HG03460 (cell line): ENCODE data around the gene TF.

ENCODE experiments used
- ATAC-seq: cut with Tn5 transposase; IDR thresholded peaks from one replicate; pipeline ENCODE4 v1.9.1; 2021; ENCODE audit not compliant: unreplicated experiment

Gene TF

DNA sequence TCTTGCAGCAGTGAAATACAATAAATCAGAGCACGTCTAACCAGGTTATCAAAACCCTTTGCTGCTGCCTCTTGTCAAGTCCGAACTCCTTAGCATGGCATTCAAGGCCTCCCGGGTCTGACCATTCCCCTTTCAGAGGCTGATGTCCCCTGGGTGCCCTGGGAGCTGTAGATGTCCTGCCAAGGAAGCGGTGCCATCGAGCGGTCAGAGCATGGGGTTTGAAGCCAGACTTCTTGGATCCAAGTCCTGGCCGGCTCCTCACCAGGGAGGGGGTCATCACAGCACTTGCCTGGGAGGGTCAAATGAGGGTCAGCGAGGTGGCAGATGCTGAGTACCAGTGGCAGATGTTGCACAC, 496 bp downstream of the TF start:
- ATAC-seq: no peak

DNA sequence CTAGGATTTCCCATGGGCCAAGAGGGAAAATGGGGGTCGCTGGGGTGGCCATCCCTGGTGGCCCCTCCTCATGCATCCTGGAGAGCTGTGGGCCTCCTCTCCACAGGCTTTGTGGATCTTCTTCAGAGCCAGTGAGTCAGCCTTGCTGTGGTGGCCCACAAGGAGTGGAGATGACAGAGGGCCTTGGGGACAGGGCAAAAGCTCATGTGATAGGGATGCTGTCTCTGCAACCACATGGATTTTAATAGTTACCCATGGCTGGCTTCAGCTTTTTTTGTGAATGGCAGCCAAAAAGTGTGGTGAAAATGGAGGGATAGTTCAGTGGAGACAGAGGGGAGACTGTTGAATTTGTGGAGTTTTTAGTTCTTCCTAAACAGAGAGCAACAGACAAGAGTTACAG, 1.2 kb downstream of the TF start:
- ATAC-seq: no peak

DNA sequence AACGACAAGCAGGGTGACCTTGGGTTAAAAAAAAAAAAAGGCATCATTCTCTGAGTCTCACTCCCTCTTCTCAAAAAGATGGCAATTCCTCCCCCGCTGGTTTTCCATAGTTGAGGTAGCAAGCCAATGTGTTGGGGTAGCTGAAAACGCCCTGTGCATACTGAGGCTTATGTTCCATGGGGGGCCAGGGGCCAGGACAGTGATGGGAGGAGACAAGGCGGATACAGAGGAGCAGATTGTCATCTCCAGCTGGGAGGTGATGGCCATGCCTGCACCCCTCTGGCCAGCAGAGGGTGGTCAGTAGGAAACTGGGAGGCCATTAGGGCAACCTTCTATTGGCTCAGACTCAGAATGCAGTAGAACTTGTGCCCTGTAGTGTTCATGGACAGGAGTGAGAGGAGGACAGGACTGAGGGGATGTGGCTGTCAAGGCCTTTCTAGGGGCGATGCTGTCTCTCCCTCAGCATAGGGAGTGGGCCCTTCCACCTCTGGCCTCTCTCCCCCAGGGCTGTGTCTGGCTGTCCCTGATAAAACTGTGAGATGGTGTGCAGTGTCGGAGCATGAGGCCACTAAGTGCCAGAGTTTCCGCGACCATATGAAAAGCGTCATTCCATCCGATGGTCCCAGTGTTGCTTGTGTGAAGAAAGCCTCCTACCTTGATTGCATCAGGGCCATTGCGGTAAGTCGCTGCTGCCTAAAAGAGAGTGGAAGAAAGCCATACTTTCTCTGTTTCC, 1.9 kb downstream of the TF start:
- no peak for ATAC-seq

DNA sequence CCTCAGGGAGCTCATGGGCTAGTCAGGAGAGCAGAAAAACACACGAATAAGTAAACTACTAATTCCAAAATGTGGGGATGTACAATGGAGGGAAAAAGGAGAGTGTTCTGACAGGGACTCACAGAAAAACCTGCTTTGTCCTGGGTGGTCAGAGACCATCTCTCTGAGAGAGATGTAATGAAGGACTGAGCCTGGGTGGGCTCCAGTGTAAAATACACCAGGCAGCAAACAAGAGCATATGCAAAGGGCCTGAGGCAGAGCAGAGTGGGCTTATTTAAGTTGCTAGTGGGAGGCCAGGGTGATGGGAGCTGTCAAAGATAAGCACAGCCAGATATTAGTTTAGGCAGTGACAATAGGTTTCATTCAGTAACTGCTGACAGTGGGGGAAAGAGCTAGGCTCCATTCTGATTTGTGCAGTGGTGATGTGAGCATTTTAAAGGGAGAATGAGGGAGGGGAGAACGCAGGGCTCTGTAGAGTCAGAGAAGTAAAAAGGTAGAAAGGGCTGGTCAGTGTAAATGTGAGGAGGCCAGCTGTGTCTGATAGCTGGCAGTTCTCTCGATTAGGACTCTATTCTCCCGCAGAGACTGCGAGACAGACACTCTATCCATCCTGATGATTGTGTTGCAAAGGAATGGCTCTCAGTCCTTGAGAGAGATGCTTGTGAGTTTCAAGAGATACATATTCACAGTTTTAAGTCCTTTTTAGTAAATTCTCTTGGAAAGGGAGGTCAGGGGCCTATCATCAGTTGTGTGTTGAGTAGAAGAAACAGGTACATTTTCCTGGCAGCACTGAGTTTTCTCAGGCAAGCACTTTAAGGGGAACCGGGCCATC, 3.5 kb downstream of the TF start:
- ATAC-seq: no peak

DNA sequence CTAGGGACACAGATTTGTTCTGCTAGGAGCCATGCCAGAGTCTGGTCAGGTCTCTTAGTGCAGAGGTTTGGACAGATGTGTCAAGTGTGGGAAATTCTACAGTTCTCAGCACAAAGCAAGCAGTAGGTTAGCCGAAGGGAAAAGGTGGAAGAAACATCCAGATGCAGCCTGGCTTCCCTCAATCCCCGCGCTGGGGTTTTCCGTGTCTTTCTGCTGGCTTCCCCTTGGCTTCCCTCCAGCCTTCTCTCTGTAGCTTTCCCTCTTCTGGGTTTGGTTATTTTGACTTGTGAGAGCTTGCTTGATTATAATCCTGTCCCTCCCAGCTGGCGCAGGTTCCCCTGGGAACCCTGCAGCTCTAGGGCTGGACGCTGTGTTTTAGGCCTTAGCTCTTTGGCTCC, 4.1 kb downstream of the TF start:
- ATAC-seq: no peak

DNA sequence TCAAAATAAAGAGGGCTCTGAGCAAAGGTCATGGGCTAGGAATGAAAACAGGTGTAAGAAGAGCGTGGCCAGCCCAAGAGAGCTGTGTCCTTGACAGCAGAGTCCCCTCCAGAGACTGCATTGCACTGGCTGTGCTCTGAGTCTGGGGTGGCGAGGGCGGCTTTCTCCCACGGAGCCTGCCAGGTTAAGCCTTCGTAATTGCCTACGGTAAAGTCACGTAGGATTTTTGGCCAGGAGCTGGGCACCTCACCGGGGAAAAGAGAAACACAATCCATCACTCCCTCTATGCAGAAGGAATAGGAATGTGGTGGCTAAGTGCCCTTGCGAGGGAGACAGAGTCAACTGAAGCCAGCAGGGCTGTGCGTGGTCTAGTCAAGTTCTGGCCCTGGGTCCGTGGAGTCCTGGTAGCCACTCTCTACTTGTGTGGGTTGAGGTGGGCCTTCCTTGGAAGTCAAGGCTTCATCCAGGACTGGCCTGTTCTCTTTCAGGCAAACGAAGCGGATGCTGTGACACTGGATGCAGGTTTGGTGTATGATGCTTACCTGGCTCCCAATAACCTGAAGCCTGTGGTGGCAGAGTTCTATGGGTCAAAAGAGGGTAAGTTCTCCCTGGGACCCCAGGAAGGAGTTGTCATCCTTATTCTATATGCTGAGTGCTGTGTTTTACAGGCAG, 7.0 kb downstream of the TF start:
- ATAC-seq: no peak

DNA sequence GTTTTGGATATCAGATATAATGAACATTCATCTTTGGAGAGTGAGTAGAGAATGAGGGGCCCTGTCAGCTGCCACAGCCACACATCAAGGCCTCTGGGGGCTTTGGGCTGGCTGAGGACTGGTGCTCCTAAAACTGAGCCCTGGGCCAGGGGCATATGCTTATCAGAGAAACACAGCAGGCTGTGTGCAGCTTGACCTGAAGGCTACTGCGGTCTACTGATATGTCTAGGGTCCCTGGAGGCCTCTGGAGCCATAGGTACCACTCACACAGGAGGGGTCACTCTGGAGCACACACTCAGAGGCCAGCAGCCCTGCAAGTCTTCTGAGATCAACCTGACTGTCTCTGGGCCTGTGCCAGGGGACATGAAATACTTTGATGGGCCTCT, 7.6 kb downstream of the TF start:
- no peak for ATAC-seq

DNA sequence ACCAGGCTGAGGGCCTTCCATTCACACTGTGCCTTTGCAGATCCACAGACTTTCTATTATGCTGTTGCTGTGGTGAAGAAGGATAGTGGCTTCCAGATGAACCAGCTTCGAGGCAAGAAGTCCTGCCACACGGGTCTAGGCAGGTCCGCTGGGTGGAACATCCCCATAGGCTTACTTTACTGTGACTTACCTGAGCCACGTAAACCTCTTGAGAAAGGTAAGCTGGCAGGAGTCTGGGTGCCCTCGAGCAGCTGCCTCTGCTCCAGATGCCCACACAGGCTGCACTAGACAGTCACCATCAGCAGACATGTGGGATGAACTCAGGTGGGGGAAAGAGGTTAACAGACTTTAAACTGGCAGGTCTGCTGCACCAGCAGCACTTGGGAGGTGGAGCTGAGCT, 8.3 kb downstream of the TF start:
- ATAC-seq: no peak

DNA sequence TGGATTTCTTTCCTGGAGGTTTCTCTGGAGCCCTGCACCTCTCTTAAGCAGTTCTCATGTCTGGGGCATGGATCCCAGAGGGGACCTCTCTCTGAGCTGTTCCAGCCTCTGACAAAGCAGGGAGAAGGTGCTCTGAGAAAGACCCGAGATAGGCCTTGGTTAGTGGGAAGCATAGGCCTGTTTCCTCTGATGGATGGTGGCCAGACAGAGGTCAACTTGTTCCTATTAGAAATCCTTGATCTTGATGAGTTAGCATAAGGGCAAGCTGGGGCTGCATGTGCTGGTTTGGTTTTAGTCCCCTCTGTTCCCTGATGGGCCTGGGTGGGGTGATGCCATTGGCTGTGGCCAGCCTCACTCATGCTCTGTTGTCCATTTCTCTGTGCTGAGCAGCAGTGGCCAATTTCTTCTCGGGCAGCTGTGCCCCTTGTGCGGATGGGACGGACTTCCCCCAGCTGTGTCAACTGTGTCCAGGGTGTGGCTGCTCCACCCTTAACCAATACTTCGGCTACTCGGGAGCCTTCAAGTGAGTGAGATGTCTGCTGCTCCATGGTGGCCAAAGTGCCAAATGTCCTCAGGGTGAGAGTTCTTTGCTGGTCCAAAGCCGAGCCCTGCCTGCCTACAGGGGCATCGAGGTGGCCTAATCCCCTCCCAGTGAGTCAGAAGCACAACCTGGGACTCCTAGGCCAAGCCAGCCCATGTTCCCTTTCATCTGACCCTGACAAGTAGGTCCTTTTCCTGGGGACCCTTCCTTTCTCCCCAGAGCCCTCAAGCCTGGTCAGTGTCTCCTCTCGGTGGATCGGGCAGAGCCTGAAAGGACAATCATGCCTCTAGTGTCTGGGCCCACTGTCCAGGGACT, 9.0 kb downstream of the TF start:
- no peak for ATAC-seq

DNA sequence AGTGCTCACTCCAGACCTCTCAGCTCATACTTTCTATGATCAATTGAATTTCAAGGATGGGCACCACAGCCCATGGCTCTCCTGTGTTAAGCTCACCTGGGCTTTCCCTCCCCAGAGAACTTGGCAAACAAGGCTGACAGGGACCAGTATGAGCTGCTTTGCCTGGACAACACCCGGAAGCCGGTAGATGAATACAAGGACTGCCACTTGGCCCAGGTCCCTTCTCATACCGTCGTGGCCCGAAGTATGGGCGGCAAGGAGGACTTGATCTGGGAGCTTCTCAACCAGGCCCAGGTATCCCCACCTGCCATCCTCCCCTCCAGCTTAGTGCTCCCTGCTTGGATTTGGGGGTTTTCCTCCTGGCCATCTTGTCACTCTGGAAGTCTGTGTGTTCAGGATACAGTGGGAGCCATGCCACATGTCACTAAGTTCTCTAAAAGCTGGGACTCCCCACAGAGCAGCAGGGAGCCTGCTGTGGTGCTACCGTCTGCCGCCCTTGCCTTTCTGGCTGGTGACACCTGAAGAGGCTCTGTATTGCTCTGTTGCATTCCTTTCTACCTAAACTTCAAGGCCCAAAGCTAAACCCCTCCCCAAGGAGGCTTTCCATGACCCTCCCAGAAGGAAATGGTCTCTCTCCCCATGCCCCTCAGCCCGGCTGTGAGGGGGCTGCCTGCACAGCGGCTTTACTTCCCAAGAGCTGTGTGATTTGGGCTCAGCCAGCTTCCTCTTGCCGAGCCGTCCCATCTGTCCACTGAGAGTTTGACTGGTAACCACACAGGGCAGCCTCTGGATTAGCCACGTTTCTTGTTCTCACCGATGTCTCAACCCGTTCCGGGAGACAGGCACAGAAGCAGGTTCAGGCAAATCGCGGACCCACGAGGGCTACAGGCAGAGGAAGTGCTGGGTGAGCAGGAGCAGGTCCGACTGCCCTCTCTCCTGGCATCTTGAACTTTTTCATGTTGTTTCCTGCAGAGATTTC, 10.8 kb downstream of the TF start:
- ATAC-seq: no peak

DNA sequence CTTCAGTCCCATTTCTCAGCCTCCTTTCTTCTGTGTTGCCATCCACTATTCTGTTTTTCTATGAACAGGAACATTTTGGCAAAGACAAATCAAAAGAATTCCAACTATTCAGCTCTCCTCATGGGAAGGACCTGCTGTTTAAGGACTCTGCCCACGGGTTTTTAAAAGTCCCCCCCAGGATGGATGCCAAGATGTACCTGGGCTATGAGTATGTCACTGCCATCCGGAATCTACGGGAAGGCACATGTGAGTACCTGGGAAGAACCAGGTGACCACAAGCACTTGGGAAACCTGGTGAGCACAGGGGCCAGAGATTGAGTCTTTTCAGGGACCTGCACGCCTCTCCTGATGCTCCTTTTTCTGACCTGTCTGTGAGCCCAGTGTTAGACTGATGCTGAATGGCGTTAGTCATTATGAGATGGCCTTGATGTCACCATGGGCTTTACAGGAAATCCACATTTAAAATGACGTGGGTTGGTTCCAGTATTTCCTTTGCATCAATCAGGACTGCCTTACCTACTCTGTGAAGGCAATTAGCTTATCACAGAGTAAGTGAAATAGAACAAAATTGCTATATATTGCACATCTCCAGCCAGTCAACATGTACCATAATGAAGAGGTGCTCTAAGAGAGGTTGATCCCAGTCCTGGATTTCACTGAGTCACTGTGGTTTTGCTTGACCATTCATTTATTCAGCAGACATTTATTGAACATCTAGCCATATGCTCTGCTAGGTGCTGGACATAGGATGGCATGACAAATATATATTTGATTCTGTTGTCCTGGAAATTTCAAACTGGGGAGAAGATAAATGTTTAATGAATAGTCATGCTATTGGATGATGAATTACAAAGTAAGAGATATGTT, 11.7 kb downstream of the TF start:
- no peak for ATAC-seq

DNA sequence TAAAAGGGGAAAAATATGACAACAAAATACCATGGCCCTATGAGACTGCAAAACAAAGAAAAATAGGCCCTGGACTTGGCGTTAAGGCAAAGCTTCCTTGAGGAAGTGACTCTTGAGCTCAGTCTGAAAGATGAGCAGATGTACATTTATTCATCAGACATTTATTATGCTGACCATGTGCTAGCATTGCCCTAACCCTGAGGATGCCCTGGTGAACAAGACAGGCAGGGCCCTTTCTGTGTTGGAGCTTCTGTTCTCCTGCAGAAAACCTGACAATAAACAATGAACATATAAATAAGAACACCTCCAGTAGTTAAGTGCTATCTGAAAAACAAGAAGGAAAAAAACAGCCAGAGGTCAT, 12.4 kb downstream of the TF start:
- ATAC-seq: no peak

DNA sequence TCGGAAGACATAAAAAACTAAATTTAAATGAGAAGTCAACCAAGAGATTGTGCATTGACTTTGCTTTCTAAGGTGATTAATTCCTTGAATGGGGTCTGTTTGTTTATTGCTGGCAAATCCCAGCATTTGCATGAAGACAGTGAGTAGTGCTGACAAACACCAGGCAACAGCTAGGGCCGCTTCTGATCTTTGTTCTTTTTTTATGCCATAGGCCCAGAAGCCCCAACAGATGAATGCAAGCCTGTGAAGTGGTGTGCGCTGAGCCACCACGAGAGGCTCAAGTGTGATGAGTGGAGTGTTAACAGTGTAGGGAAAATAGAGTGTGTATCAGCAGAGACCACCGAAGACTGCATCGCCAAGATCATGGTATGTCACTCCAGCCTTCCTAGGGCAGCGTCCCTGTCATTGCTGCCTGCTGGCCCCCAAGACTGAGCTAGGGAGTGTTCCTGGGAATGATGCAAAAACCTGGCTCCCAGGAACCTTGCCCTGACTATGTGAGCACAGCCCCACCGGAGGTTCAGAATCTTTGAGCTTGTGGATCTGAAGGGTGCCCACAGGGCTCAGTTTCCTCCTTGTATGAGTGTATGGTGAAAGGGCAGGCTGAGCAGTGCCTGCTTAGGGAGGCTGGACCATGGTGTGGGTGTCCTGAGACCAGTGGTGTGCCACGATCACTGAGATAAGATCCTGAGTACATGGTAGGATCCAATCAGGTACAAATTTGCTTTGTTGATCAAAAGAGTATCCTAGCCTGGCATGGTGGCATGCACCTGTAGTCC, 13.0 kb downstream of the TF start:
- ATAC-seq: no peak

DNA sequence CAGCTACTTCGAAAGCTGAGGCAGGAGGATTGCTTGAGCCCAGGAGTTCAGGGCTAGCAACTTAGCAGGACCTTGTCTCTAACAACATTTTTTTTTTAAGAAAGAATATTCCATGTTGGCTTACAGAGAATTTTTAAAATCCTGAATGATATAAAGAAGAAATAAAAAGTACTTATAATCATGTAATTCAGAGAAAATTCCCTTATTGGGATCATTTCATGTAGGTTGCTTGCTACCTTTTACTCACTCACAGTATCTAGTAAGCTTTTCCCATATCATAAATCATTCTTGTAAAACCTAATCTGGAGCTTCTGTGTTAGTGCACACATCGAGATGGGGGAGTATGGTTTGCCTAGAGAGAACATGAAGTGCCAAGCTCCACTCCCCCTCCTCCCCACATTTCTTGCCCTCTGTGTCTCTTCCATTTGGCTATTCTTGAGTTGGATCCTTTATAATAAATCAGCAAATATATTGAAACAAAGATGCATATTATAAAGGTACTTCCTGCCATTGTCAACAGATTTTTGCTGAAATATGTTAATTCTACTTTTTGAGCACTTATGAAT, 13.6 kb downstream of the TF start:
- no peak for ATAC-seq

DNA sequence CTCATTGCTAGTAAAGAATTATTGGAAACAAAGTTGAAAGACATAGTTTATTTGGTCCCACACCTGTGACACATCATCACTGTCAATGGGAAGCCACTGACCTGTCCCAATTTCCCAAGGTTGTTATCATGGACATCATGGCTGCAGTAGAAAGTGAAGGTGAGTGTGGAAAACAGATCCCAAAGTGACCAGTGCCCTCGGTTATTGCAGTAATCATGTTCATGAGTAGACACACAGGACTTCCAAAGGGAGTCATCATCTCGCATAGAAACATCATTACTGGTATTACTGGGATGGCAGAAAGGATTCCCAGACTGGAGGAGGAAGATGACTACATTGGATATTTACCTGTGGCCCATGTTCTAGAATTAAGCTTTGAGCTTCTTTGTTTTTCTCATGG, 14.7 kb downstream of the TF start:
- no peak for ATAC-seq

DNA sequence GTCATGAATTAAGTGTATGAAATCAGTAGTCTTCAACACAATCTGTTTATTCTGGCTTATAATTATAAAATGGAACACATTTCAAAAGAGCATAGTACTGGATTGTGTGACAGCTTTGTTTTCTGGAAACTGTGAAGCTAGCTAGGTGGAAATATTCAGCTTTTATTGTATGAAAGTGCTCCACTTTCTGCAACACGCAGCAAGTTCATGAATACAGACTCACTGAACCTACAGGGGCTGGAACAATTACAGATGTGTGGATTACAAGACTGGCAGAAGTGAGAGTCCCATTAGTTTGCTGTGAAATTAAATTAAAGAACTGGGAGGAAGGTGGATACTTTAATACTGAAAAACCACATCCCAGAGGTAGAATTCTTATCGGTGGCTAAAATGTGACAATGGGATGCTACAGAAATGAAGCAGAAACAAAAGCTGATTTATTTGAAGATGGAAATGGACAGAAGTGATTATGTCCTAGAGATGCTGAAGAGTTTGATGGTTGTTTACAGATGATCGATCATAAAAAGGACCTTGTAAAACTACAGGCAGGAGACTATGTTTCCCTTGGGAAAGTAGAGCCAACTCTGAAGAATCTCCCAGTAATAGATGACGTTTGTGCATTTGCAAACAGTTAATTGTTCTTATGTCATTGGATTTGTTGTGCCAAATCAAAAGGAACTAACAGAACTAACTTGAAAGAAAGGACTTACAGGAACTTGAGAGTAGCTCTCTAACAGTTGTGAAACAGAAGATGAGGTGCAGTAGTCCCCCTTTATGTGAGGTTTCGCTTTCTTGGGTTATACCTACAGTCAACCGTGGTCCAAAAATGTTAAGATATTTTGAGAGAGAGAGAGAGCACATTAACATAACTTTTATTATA, 15.7 kb downstream of the TF start:
- no peak for ATAC-seq

DNA sequence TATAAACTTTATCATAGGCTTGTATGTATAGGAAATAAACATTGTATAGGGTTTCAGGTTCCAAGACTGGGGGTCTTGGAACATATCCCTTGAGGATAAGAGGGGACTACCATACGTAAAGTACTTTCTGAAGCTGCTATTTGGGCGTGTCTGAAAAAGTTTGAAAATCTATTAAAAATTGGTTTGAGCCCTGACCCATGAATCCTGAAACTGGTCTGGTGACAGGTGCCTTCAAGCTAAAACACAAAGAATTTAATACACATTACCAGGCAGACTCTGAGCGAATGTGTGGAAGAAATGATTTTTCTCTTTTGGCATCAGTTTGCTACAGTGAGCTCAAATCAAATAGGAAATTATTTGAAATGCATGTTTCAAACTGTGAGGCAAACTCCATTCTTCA, 16.3 kb downstream of the TF start:
- no peak for ATAC-seq
